GM21825 (cell line): ENCODE measurements around the gene TAF11.
"Not testable (repeated sequence)": the region's sequence is repeated elsewhere in the genome, so short reads cannot be mapped to it uniquely, and the experiment has no call there.

Source experiments
- ATAC-seq: cut with Tn5 transposase; IDR thresholded peaks from one replicate; pipeline ENCODE4 v1.9.1; 2021; ENCODE audit warnings: mild to moderate bottlenecking, moderate library complexity; ENCODE audit not compliant: unreplicated experiment

The TAF11 gene

GRCh38 chr6:34887753-34888513, at the start of gene TAF11:
Gene TAF11 (minus strand): TSS chr6:34888042. CDS start chr6:34887957, 85 bp downstream.
- peak; percentile 79 for ATAC-seq

GRCh38 chr6:34934516-34934915, 46.7 kb upstream of the TAF11 start:
- ATAC-seq: no peak

GRCh38 chr6:34932202-34932601, 44.4 kb upstream of the TAF11 start:
- not testable (repeated sequence) for ATAC-seq

DNA sequence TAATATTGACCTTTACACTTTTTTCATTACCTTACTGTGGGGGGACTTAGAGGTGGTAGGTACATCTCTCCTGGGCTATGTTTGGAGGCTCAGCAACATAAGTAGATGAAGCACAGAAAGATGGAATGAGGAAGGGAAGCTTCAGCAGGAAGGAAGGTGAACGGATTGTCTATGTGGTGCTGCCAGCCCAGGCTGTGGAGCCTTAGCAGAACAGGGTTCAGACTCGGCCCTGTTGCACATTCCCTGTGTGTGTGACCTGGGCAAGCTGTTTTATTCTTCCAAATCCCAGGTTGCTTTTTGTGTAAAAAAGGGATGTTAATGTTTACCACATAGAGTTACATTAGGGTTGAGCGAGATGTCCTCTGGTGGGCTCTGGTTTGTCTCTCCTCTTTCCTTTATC, 42.4 kb upstream of the TAF11 start:
- no peak for ATAC-seq

- ATAC-seq: no peak
Measured at GRCh38 chr6:34929241-34929978, 41.6 kb upstream of the TAF11 start.

DNA sequence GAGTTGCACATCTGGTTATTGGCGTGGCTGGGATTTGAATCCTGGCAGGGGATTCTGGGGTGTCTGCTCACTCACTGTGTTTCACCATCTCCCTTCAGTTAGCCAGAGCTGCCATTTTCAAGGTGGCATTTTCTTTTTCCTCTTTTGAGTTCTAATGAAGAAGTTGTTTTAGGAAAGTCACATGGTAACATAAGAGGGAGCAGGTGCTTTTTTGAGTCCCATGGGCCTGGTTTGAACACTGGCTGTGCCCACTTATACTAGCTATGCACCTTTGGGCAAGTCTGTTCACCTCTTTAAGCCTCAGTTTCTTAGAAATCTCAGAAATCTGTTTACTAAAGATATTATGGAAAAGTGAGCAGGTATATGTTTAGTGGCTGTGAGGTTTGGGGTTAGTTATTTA, 40.9 kb upstream of the TAF11 start:
- ATAC-seq: no peak

DNA sequence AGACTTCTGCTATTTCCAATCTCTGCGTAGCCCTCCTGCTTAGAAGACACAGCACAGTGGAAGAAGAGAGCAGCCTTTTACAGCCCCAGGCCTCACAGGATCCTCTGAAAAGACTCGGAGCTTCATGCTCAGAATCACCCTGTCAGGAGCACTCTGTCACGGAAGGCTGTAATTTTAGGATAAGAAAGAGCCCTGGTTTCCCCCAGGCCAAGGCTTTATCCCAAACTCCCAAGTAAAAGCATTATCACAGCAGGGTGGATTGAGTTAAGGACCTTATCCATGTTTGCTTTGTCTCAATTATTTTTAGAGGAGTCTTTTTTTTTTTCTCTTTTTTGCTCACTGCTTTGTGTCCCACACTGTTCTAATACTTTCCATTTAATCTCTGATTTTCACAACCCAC, 40.4 kb upstream of the TAF11 start:
- no peak for ATAC-seq

DNA sequence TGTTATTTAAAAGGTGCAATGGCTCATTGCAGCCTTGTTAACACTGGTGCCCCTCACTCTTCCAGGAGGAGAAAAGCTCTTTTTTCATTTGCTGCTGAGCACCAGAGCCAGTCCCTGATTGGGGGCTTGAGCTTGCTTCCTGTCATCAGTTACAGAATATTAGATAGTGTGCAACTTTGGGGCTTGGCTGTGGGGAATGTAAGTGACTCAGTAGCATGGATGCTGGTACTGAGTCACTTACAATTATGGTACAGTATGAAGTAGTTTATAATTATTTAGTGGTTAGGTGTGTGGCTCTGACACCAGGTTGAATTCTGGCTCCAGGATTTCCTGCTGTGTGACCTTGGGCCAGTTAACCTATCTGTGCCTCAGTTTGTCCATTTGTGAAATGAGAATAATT, 38.8 kb upstream of the TAF11 start:
- ATAC-seq: no peak

GRCh38 chr6:34924831-34925625, 37.2 kb upstream of the TAF11 start:
- ATAC-seq: no peak

- no peak for ATAC-seq
Measured at GRCh38 chr6:34922177-34922663, 34.4 kb upstream of the TAF11 start.

GRCh38 chr6:34920097-34920496, 32.3 kb upstream of the TAF11 start:
- no peak for ATAC-seq

DNA sequence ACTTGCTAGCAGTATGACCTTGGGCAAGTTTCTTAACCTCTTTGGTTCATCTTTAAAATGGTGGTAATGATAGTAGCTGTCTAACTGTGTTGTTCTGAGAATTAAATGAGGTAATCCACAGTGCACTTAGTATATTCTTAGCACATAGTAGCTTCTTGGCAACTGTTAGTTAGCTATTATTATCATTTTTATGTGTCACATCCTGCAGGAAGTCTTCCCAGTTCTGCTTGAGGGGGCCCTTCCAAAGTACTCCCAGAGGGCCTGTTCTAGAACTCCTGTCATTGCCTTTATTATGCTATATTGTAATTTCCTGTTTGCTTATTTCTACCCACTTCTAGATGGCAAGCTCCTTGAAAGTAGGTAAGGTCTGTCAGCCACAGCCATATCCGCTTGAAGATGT, 31.8 kb upstream of the TAF11 start:
- ATAC-seq: no peak

DNA sequence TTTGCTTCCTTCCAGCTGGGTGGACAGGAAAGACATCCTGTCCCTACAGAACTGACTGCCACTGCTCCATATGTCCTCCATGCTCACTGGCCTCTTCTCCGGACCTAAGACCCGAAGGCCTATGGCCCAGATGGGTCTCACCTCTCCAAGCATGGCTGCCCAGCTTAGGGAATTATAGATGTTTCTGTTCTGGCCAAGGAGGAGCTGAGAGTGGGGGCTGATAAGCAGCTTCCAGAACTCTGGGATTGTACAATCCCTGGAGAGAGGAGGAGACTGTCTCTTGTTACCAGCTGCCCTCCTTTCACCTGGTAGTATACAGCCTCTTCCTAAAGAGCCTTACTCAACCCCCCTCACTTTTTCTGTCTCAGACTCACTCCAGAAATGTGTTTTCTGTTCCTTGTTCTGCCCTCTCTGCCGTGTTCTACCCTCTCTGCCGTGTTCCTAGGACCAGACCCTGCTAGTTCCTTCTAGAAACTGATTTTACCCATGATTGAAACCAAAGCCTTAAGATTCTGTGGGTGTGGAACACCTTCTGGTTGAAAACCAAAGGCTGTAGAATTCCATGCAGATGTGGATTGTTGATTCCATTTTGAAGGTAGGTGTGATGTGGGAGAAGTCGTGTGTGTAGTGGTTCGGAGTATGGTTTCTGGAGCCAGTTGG, 29.9 kb upstream of the TAF11 start:
- ATAC-seq: no peak

- no peak for ATAC-seq
Measured at GRCh38 chr6:34916348-34916967, 28.6 kb upstream of the TAF11 start.

DNA sequence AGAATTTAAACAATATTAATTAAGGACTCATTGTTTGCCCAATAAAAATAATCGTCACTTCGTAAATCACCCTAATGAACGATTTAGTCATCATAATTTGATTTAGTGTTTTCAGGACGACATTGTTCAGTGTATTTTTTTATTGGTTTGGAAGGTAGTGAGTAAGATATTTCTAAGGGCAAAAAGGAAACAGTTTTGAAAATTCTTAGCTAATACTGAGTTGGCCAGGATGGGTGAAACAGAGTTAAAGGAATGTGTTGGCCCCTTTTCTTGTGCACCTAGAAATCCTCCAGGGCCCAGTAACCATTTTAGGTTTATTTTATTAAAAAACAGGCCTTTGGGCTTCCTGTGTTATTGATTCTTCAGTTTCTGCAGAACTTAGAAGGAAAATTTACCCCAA, 26.5 kb upstream of the TAF11 start:
- ATAC-seq: no peak

DNA sequence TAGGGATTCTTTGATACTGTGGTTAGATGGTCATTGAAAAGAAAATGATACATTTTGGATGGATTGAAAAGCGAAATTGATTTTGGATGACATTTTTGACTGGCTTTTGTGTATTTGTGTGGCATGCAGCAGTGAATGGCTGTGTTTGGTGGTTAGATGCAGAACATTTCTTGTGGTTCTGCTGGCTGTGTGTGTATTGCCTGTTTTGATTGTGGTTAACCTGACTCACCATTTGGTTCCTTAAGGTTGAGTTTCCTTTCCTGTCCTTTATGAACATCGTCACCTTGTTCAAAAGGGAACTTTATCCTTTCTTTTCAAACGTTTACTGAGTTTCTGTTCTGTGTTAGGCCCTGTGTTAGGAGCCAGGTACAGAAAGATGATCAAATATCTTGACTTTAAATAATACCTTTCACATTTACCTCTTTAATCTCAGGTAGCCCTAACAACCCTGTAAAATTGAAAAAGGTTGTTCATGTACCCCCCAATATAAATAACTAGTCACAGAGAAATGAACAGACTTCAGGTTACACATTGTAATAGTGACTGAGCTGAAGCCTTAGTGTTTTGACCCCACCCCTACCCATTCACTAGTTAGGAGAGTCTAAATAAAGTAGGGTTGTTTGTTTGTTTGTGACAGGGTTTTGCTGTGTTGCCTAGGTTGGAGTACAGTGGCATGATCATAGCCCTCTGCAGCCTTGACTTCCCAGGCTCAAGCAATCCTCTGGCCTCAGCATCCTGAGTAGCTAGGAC, 25.0 kb upstream of the TAF11 start:
- peak; percentile 77 for ATAC-seq

- no peak for ATAC-seq
Measured at GRCh38 chr6:34911822-34912221, 24.0 kb upstream of the TAF11 start.

DNA sequence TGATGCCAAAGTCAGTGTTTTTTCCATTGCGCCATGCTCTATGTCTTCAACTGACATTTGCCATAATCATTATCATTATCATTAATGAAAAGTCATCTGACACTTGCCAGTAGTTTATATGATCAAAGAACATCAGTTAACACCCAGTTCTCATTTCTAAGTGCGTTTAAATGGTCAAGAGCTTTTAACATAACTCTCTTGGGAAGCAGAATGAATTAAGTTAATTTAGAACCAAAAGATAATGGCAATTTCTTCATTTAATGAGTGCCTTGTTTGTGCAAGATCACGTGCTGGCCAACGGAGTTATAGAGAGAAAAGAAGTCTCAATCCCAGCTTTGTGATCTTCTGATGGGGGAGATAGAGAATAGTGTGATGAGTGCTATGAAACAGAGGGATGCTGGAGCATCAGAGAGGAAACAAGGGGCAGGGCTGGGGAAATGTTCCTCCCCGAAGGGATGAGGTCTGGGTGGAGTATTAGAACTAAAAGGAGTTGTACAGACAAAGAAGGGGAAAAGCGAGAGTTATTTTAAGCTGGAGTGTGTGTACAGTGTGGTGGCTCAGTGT, 21.6 kb upstream of the TAF11 start:
- no peak for ATAC-seq

GRCh38 chr6:34908194-34908593, 20.4 kb upstream of the TAF11 start:
- no peak for ATAC-seq
